CD4-positive, CD25-positive, alpha-beta regulatory T cell (primary cell): ENCODE data around the gene CHRM4. TPM values are rescaled to one million over a fixed set of nuclear protein-coding genes. Genes with fewer than 3 reads are reported as not detected.

ENCODE experiments used
- ATAC-seq, 2 donors: fragments of 150-1000 bp; cut with Tn5 transposase; one replicate each; pipeline ENCODE4 v1.10.0; 2021; ENCODE audit warnings: low read depth in 2 of 2, moderate number of reproducible peaks in 2 of 2, moderate library complexity in 1 of 2
- DNase-seq, 3 donors: peaks; one replicate each; pipeline versions ENCODE4 v3.0.0 to v3.0.0-alpha.2; 2012 to 2022; ENCODE audit warnings: mixed read lengths in 1 of 3
- H3K27ac ChIP-seq: one replicate; pipeline ENCODE4 v1.7.0; 2013; ENCODE audit warnings: mild to moderate bottlenecking, low read length; ENCODE audit not compliant: insufficient read depth, poor library complexity, severe bottlenecking
- H3K27me3 ChIP-seq: one replicate; pipeline ENCODE4 v1.7.0; 2013; ENCODE audit warnings: low read length; ENCODE audit not compliant: control insufficient read depth, insufficient read depth
- H3K36me3 ChIP-seq: one replicate; pipeline ENCODE4 v1.7.0; 2013; ENCODE audit warnings: mild to moderate bottlenecking, low read length, moderate library complexity; ENCODE audit not compliant: control insufficient read depth, insufficient read depth
- H3K4me1 ChIP-seq: 2 replicates; pipeline ENCODE4 v1.7.0; 2013; ENCODE audit warnings: mild to moderate bottlenecking, low read length; ENCODE audit not compliant: insufficient read depth, control insufficient read depth, poor library complexity, severe bottlenecking
- H3K4me3 ChIP-seq: one replicate; pipeline ENCODE4 v1.7.0; 2013; ENCODE audit warnings: low read depth, mild to moderate bottlenecking, low read length, moderate library complexity
- H3K9me3 ChIP-seq, 2 experiments: 1 replicate in 1 of 2; 2 replicates in 1 of 2; pipeline ENCODE4 v1.7.0; 2013; ENCODE audit warnings: low read length in 2 of 2, mild to moderate bottlenecking in 1 of 2, moderate library complexity in 1 of 2; ENCODE audit not compliant: control insufficient read depth in 2 of 2
- H3K27ac Mint-ChIP-seq, 3 donors: one replicate each; pipeline ENCODE4 v1.8.0; 2020 to 2022; ENCODE audit warnings: mild to moderate bottlenecking in 3 of 3, mixed read lengths in 3 of 3, moderate library complexity in 2 of 3
- H3K27me3 Mint-ChIP-seq: one replicate; pipeline ENCODE4 v1.8.0; 2022; ENCODE audit warnings: mild to moderate bottlenecking, mixed read lengths
- H3K36me3 Mint-ChIP-seq: one replicate; pipeline ENCODE4 v1.8.0; 2020; ENCODE audit warnings: mixed read lengths
- H3K4me1 Mint-ChIP-seq, 4 donors: one replicate each; pipeline ENCODE4 v1.8.0; 2020 to 2022; ENCODE audit warnings: mixed read lengths in 4 of 4, mild to moderate bottlenecking in 1 of 4
- H3K4me3 Mint-ChIP-seq, 4 donors: one replicate each; pipeline ENCODE4 v1.8.0; 2020 to 2022; ENCODE audit warnings: mild to moderate bottlenecking in 4 of 4, mixed read lengths in 4 of 4, moderate library complexity in 3 of 4
- H3K9me3 Mint-ChIP-seq, 7 donors: one replicate each; pipeline ENCODE4 v1.8.0; 2020 to 2022; ENCODE audit warnings: mixed read lengths in 7 of 7, mild to moderate bottlenecking in 3 of 7, moderate library complexity in 2 of 7
- polyA plus RNA-seq, 4 donors: library from polyadenylated mRNA; unstranded; fragments of 300-500 nt; fragmentation: Illumina TruSeq; gene quantifications; one replicate each; pipeline ENCODE4 v1.2.3, GENCODE V29; 2021
- total RNA-seq: library from RNA; stranded (reverse); gene quantifications from one replicate; pipeline ENCODE4 v1.2.3, GENCODE V29; 2022

Gene CHRM4
- total and polyA plus RNA-seq, 5 donors from 2014 or later, result 0.15 to 2.8 (median 0.98) TPM; not detected in 1

DNA sequence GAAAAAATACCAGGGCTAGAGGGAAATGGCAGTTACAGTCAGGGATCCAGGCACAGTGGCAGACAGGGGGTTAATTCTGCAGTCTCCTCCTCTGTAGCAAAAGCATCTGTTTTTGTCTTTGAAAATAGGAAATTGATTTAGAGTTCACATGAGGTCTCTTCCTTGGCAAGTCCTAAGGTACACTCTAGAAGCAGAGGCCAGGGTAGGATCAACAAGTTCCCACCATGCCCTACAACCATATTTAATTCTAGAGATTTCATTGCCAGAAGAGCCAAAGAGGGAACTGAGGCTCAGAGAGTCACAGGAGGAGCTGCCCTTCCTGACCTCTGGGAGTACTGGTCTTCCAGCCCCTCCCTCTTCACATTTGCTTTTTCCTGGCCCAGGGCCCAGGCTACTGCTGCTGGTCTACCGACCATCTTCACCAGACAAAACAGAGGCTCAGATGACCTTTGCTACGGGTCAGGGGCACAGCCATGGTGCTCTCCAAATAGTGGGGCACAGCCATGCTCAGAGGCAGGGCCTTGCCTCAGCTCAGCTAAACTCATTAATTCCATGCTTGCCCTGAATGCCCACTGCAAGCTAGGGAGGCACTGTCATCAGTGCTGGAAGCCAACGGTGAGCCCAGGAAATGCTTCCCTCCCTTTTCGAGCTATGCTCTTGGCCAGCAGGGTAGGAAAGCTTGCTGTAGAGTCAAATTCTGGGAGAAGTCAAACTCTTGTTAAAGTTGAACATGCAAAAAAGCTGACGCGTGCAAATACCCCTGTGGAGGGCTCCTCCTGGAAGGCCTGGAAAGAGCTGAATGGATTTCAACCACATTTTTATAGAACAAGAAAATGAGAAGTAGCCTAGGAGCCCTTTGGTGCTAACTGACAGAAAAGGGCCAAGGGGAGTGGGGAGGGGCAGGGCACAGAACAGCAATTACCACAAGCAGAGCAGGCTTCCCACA lies 11.7 kb upstream of the CHRM4 start:
- no peaks in the 10 kb centered on the region for H3K27me3 Mint-ChIP-seq
- ATAC-seq, result no peak
- Histone ChIP-seq H3K4me1 (no peaks in the 10 kb centered on the region), H3K27ac (no peak overlapping the region), H3K36me3 (peaks cover 54% of the 10 kb centered on the region), H3K9me3 (no peaks in the 10 kb centered on the region), H3K4me3 (no peak overlapping the region), H3K27me3 (no peaks in the 10 kb centered on the region)
- no peak for DNase-seq
- peak overlapping the region in 1 of 3 donors; percentile 31 for H3K27ac Mint-ChIP-seq
- H3K36me3 Mint-ChIP-seq, result peaks cover 45% of the 10 kb centered on the region
- H3K9me3 Mint-ChIP-seq, result no peaks in the 10 kb centered on the region
- H3K4me1 Mint-ChIP-seq, result no peaks in the 10 kb centered on the region
- H3K4me3 Mint-ChIP-seq, result no peak overlapping the region

DNA sequence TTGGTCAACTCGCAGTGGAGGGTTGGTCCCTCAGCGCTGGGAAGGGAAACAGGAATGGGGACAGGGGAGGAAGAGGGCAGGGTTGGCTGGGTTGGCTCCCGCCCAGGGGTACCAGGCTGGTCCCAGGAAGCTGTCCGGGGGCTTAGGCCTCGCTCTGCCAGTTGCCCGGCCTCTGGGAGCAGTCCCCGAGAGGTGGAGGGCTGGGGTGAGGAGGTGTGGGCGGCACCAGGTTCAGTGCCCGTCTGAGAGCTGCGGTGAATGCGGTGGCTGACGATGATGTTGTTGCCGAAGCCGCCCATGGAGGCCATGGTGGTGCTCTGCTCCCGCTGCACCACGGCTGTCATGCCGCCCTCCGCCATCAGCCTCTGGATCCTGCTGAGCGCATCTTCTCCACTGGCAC lies 6.0 kb upstream of the CHRM4 start:
- peaks cover 8% of the 10 kb centered on the region for H3K4me1 ChIP-seq
- no peak overlapping the region for H3K4me3 Mint-ChIP-seq
- H3K27ac ChIP-seq, result no peak overlapping the region
- H3K36me3 Mint-ChIP-seq, result peaks cover 31% of the 10 kb centered on the region
- no peak overlapping the region for H3K4me3 ChIP-seq
- ATAC-seq (no peak), DNase-seq (no peak)
- peaks cover 16% of the 10 kb centered on the region for H3K27me3 Mint-ChIP-seq
- peaks cover 30% of the 10 kb centered on the region for H3K36me3 ChIP-seq
- no peak overlapping the region for H3K27ac Mint-ChIP-seq
- peaks cover 0 to 10% (median 7%) of the 10 kb centered on the region in 4 donors for H3K4me1 Mint-ChIP-seq
- no peaks in the 10 kb centered on the region for H3K9me3 ChIP-seq
- H3K27me3 ChIP-seq, result no peaks in the 10 kb centered on the region
- H3K9me3 Mint-ChIP-seq, result peaks cover 0 to 5% (median 0%) of the 10 kb centered on the region in 7 donors

GRCh38 chr11:46393759-46394158 lies 2.2 kb upstream of the CHRM4 start:
- no peak for ATAC-seq
- Histone ChIP-seq H3K4me3 (no peak overlapping the region), H3K27me3 (peaks cover 6% of the 10 kb centered on the region), H3K9me3 (no peaks in the 10 kb centered on the region), H3K4me1 (peaks cover 42% of the 10 kb centered on the region), H3K36me3 (peaks cover 15% of the 10 kb centered on the region), H3K27ac (no peak overlapping the region)
- Mint-ChIP-seq H3K36me3 (peaks cover 16% of the 10 kb centered on the region), H3K4me3 (peak overlapping the region in 2 of 4 donors; percentile 31 to 79), H3K27ac (no peak overlapping the region), H3K27me3 (peaks cover 34% of the 10 kb centered on the region), H3K4me1 (peaks cover 0 to 24% (median 7%) of the 10 kb centered on the region in 4 donors), H3K9me3 (peaks cover 0 to 5% (median 0%) of the 10 kb centered on the region in 7 donors)
- DNase-seq, result no peak

DNA sequence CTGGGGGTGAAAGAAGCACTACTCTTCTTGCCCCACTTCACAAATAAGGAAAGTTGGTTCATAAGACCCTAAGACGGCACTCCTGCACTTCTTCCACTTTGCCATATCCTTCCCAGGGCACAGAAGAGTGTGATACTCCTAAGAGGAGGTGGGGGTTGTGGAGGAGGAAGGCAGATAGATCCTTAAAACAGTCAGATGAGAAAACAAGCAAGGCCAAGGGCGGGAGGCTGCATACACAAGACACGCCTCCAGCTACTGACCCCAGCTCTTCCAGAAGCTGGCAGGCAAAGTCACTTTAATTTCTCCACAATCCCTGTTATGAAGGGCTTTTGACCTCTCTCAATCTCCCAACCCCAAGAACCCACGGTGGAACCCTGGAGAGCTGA lies 1.6 kb upstream of the CHRM4 start:
- no peak for ATAC-seq
- peaks cover 16% of the 10 kb centered on the region for H3K36me3 Mint-ChIP-seq
- H3K27ac Mint-ChIP-seq, result no peak overlapping the region
- peak overlapping the region; percentile 70 to 89 (median 78) for H3K4me3 Mint-ChIP-seq
- Histone ChIP-seq H3K27ac (no peak overlapping the region), H3K4me3 (no peak overlapping the region), H3K27me3 (peaks cover 11% of the 10 kb centered on the region), H3K36me3 (peaks cover 14% of the 10 kb centered on the region), H3K4me1 (peaks cover 42% of the 10 kb centered on the region), H3K9me3 (no peaks in the 10 kb centered on the region)
- peaks cover 40% of the 10 kb centered on the region for H3K27me3 Mint-ChIP-seq
- H3K4me1 Mint-ChIP-seq, result peaks cover 0 to 27% (median 8%) of the 10 kb centered on the region in 4 donors
- DNase-seq, result no peak
- H3K9me3 Mint-ChIP-seq, result peaks cover 0 to 5% (median 0%) of the 10 kb centered on the region in 7 donors

- H3K9me3 ChIP-seq, result no peaks in the 10 kb centered on the region
- peaks cover 0 to 5% (median 0%) of the 10 kb centered on the region in 7 donors for H3K9me3 Mint-ChIP-seq
- peaks cover 0 to 30% (median 10%) of the 10 kb centered on the region in 4 donors for H3K4me1 Mint-ChIP-seq
- ATAC-seq (peak; percentile 73 to 75), DNase-seq (peak; percentile 65 to 77 (median 72))
- peaks cover 8% of the 10 kb centered on the region for H3K36me3 ChIP-seq
- peaks cover 46% of the 10 kb centered on the region for H3K27me3 Mint-ChIP-seq
- H3K27ac ChIP-seq, result no peak overlapping the region
- no peak overlapping the region for H3K27ac Mint-ChIP-seq
- H3K4me3 Mint-ChIP-seq, result peak overlapping the region; percentile 70 to 89 (median 78)
- peaks cover 42% of the 10 kb centered on the region for H3K4me1 ChIP-seq
- H3K4me3 ChIP-seq, result no peak overlapping the region
- peaks cover 11% of the 10 kb centered on the region for H3K27me3 ChIP-seq
- H3K36me3 Mint-ChIP-seq, result peaks cover 12% of the 10 kb centered on the region
These were observed 1.1 kb upstream of the CHRM4 start for GRCh38 chr11:46392421-46393230.

DNA sequence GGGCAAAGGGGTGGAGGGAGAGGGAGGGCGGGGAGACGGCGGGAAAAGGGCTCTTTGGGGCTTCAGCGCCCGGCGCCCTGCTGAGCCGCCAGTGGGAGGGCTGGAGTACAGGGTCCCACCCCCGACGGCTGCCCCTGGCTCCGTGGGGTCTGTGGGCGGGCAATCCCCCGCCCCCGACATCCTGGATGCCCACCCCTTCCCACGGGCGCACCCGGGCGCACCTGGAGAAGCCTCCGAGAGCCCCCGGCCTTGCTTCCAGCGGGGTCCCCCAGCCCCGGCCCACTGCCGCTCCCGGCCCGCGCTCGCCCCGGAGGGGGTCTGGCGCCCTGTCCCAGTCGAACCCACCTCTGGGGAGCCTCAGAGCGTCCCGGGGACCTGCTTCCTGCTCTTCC lies 394 bp downstream of the CHRM4 start:
- no peak for ATAC-seq
- H3K27me3 ChIP-seq, result peaks cover 20% of the 10 kb centered on the region

DNA sequence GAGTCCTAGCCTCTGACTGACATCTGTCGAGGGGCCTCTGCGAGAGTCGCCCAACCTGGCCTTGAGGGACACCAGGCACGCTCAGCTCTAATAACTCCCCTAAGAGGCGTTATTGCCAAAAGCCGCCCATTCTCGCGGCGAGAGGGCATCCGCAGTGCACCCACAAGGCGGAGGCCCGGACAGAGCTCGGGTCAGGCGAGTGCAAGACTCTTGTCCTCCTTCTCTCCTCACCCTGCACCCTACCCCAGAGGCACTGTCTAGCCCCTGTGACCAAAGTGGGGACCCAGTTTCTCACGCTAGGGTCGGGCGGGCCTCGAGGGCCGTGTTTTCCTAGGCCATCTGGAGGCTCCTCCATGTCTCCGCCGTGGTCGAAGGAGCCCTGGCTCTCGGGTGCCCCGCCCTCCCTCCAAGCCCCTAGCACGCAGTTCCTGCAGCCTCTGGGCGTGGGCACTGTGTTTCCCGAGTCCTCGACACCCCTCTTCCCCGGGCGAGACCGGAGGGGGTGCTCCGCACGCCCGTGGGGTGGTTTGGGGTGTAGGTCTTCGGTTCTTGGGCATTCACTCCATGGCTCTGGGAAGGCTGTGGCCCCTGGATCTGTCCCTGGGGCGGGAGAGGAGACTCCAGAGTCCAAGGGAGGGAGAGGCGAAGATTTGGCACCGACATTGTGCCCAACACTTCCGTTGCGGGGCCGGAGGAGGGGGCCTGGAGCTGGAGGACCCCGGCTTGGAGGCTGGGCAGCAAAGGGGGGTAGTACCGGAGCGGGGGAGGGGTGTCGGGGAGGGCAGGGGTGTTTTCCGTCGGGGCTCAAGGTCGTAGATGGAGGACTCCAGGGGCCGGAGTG lies 1.0 kb downstream of the CHRM4 start:
- H3K27ac Mint-ChIP-seq, result peak overlapping the region in 1 of 3 donors; percentile 56
- H3K36me3 Mint-ChIP-seq, result no peaks in the 10 kb centered on the region
- Histone ChIP-seq H3K4me1 (peaks cover 42% of the 10 kb centered on the region), H3K36me3 (no peaks in the 10 kb centered on the region), H3K27me3 (peaks cover 22% of the 10 kb centered on the region), H3K9me3 (no peaks in the 10 kb centered on the region), H3K4me3 (no peak overlapping the region), H3K27ac (no peak overlapping the region)
- H3K9me3 Mint-ChIP-seq, result peaks cover 0 to 8% (median 0%) of the 10 kb centered on the region in 7 donors
- DNase-seq (no peak), ATAC-seq (no peak)
- H3K4me1 Mint-ChIP-seq, result peaks cover 0 to 36% (median 10%) of the 10 kb centered on the region in 4 donors
- H3K27me3 Mint-ChIP-seq, result peaks cover 58% of the 10 kb centered on the region
- H3K4me3 Mint-ChIP-seq, result peak overlapping the region in 3 of 4 donors; percentile 12 to 52 (median 33)

More for the DNA sequence above, 394 bp downstream of the CHRM4 start:
- DNase-seq, result no peak
- Histone ChIP-seq H3K9me3 (no peaks in the 10 kb centered on the region), H3K36me3 (no peaks in the 10 kb centered on the region), H3K4me3 (no peak overlapping the region), H3K4me1 (peaks cover 42% of the 10 kb centered on the region), H3K27ac (no peak overlapping the region)
- Mint-ChIP-seq H3K27me3 (peaks cover 57% of the 10 kb centered on the region), H3K27ac (no peak overlapping the region), H3K4me1 (peaks cover 0 to 35% (median 10%) of the 10 kb centered on the region in 4 donors), H3K36me3 (peaks cover under 1% of the 10 kb centered on the region), H3K9me3 (peaks cover 0 to 8% (median 0%) of the 10 kb centered on the region in 7 donors), H3K4me3 (no peak overlapping the region)
